Measurements from ENCODE around the gene WBP4.

- TF ChIP-seq ZNF384 (IDR thresholded peaks at IDR 0.05) = no peak
- TF ChIP-seq BHLHE40 (IDR thresholded peaks at IDR 0.05; ENCODE audit: borderline replicate concordance) = no peak
- TF ChIP-seq ARNT (IDR thresholded peaks at IDR 0.05) = no peak
- TF ChIP-seq SP1 (IDR thresholded peaks at IDR 0.05) = no peak
Measured at GRCh38 chr13:41017159-41017558, 44.1 kb upstream of the WBP4 start.

All from HEK293T (cell line).